ENCODE measurements around the gene MAML2. TPM values are rescaled to one million over a fixed set of nuclear protein-coding genes. Genes with fewer than 3 reads are reported as not detected.

Gene MAML2
- polyA plus RNA-seq, 3 donors: 30.1 to 32.2 (median 32.0) TPM

DNA sequence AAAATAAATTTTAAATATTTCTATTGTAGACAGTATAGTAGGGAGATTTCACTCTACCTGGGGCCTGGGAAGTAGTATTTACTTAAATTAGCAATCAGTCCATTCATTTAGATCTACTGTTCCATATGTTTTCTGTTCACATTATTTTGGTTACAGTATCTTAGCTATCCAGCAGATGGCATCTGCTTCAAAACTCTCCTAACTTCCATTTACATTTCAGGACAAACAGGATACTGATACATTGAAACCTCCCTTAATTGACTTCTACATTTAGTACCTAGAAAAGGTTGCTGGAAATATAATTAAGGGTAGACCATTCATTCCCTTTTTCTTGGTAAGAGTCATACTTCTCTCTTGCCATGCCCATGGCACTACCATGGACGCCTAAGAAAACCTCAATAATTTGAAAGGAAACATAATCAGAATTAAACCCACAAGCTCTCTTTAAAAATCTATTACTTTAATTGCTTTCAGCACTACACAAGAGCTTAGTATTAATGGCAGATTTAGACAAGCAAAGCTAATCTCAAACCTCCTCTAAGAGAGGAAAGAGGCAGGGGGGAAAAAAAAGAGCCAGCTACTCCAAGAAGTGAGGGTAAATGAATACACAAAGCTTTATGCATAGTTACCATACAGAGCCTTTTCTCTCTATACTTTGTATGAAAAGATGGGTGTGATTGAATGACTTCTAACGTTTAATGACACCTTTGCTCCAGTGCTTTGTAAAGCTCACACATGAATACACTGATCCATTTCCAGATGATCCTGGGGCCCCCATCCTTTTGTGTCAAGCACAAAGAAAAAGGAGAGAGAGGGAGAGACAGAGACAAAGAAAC is 287.9 kb downstream of the MAML2 start:
- no peak for DNase-seq (ENCODE audit: extremely low read depth in 1 of 11, low read depth in 9 of 11, low spot score in 4 of 11)

GRCh38 chr11:96052921-96053651 is 289.9 kb downstream of the MAML2 start:
- DNase-seq (ENCODE audit: extremely low read depth in 1 of 11, low read depth in 9 of 11, low spot score in 4 of 11): no peak

GRCh38 chr11:96051820-96052219 is 291.2 kb downstream of the MAML2 start:
- DNase-seq (ENCODE audit: extremely low read depth in 1 of 11, low read depth in 9 of 11, low spot score in 4 of 11): no peak

DNA sequence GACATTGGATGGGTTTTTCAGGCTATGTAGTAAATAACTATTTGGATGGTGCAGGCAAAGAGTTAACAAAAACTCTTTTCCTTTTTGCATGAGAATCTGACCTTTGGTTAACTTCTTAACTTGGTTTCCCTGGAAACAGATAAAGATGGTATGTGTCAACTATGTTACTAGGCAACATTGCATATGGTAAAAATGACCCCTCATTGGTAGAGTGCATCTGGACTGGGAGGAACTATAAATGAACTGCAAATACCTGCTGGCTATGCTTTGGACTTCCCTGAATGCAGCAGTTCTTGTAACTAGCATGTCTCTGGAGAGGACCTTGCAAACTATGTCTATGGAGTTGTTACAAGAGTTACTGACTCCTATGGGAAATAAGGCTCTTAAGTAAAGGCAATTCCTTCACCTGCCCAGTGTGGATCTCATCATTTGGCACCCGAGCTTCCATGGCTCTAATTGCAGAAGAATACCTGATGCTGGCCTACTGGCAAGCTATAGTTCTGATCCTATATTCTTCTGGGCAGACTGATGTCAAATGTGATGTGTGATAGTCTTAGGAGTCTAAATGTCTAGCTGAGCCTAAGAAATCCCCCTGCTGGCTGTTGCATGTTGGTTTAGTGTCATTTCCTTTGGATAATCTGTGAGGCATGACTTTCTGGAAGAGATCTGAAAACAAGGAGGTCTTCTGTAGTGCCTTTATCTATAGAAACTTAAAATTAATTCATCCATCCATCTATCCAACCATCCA is 292.4 kb downstream of the MAML2 start:
- DNase-seq (ENCODE audit: extremely low read depth in 1 of 11, low read depth in 9 of 11, low spot score in 4 of 11): peak in 5 of 11 donors; percentile 33 to 57 (median 48)

DNA sequence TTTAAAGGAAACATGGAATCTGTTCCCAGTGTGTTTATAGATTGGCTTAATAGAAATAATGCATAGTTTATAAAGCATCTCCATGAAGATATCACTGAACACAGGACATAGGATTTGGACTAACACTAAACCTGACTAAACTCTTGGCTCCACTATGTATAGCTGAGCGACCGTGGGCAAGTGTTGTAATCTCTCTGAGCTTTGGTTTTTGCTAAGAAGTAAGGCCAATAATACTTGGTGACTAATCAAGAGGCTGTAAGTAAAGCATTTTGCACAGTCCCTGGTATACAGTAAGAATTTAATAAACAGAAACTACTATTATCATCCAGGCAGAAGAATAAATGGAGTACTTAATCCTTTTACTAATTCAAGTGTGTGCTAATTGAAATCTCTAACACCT is 293.6 kb downstream of the MAML2 start:
- DNase-seq (ENCODE audit: extremely low read depth in 1 of 11, low read depth in 9 of 11, low spot score in 4 of 11): no peak

GRCh38 chr11:96045622-96046456 is 297.2 kb downstream of the MAML2 start:
- DNase-seq (ENCODE audit: extremely low read depth in 1 of 11, low read depth in 9 of 11, low spot score in 4 of 11): peak in 9 of 11 donors; percentile 44 to 70 (median 63)

- DNase-seq (ENCODE audit: extremely low read depth in 1 of 11, low read depth in 9 of 11, low spot score in 4 of 11): no peak
Observed at GRCh38 chr11:96044747-96045146, 298.2 kb downstream of the MAML2 start.

DNA sequence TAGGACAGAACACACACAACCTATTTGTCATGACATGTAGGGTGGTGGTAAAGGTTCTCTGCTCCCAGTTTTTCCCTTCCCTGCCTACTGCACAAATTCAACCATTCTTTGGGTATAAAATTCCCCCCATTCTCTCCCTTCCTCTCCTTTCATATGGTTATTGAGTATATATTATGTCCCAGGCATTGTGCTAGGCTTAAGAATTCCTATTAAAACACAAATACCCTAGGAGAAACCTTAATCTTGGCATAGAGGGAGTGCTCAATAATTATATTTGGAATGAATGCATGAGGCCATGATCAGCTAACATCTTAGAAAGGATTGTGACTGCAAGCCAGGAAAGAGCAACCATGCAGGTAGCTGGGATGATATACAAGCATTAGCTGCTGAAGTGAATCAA is 298.7 kb downstream of the MAML2 start:
- no peak for DNase-seq (ENCODE audit: extremely low read depth in 1 of 11, low read depth in 9 of 11, low spot score in 4 of 11)

DNA sequence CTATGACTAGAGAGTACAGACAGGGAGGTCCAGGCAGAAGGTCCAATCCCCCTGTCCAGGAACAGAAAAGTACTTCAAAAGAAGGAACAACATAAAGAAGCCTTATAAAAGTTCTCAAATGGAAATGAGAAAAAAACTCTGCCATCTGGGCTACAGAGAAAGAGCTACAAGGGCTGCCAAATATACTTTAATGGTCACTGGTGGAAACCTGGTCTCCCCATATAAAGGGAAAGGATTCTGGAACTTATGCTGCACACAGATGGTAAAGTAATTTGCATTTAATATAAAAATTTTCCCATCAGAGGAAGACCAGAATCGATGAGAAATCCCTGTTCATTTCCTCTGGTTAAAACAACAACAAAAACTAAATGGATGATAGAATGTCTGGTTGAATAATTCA is 299.7 kb downstream of the MAML2 start:
- no peak for DNase-seq (ENCODE audit: extremely low read depth in 1 of 11, low read depth in 9 of 11, low spot score in 4 of 11)

GRCh38 chr11:96038046-96038445 is 304.9 kb downstream of the MAML2 start:
- no peak for DNase-seq (ENCODE audit: extremely low read depth in 1 of 11, low read depth in 9 of 11, low spot score in 4 of 11)

GRCh38 chr11:96037405-96037949 is 305.5 kb downstream of the MAML2 start:
- DNase-seq (ENCODE audit: extremely low read depth in 1 of 11, low read depth in 9 of 11, low spot score in 4 of 11): peak in 3 of 11 donors; percentile 60 to 66 (median 60)

DNA sequence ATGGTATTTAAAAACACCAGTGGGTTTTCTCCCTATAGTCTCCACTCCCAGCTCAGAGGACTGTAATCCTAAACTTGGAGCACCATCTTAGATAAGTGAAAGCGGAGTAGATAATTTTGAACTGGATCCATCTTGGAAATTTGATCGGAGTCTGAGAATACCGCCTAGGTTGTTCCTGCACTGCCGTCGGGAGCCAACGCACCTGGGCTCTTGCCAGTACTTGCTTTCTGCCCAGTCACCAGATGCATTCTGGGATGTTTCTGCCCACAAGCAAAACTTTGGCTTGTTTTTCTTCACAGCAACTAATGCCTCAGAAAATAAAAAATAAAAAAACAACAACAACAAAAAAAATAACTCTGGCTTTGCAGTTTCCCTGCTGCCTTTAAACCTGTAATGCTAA is 306.1 kb downstream of the MAML2 start:
- no peak for DNase-seq (ENCODE audit: extremely low read depth in 1 of 11, low read depth in 9 of 11, low spot score in 4 of 11)

DNA sequence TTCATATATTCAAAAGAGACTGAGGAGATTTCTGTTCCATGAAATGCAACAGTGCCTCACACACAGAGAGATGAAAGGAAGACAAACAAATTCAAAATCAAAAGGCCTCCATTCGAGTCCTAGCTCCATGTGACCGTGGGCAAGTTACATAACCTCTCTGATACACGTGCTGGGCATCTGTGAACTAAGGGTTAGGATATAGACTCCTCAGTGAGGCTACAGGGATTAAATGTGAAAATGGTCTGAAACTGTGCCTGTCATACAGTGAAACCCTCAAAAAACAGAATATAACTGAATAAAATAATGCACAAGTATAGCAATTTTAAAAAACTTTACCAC is 307.3 kb downstream of the MAML2 start:
- no peak for DNase-seq (ENCODE audit: extremely low read depth in 1 of 11, low read depth in 9 of 11, low spot score in 4 of 11)

DNA sequence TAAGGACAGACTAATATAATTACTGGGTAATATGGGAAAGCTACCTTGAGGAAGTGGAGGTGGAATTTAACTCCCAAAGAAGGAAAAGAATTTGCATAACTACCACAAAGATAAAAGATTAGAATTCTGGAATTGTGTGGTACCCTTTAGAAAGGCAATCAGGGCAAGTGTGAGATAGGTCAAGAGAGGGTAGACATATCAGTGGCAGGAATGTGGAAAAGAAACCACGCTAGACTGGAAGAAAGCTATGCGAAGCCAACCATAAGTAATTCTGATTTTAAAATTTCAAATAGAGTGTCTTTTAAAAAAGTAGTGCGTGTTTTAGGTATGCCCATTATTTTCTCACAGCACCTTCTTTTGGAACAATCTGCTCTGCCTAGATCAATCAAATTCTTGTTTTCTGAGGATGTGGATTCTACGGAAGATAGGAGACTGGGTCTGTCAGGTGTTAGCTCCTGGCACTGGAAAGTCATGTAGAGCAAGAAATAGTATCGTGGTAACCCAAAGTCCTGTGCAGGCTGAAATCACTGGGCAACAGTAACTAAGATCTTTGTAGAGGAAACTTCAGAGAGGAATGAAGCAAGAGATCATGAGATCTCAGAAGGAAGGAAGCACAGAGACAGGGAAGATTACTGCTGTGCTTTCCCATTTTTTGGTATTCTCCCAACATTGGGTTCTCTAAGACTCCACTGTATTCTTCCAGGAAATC is 307.8 kb downstream of the MAML2 start:
- no peak for DNase-seq (ENCODE audit: extremely low read depth in 1 of 11, low read depth in 9 of 11, low spot score in 4 of 11)

DNA sequence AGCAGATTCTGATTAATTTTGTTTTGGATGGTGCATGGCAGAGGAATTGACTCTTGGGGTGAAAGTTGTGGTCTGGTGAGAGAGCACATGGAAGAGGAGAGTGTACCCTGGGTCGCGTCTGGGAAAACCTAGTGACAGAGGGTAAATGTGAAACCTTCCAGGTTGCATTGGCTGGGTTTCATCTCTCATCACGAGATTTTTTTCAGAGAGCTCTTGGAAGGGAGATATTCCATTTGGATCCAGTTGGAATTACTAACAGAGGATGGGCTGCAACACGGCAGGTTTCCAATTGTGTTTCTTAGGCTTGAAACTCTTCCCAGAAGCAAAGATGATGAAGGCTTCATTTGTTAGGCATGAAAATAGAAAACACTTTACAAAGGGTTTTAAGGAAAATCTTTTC is 309.4 kb downstream of the MAML2 start:
- no peak for DNase-seq (ENCODE audit: extremely low read depth in 1 of 11, low read depth in 9 of 11, low spot score in 4 of 11)

- no peak for DNase-seq (ENCODE audit: extremely low read depth in 1 of 11, low read depth in 9 of 11, low spot score in 4 of 11)
Observed at GRCh38 chr11:96033095-96033494, 309.9 kb downstream of the MAML2 start.

DNA sequence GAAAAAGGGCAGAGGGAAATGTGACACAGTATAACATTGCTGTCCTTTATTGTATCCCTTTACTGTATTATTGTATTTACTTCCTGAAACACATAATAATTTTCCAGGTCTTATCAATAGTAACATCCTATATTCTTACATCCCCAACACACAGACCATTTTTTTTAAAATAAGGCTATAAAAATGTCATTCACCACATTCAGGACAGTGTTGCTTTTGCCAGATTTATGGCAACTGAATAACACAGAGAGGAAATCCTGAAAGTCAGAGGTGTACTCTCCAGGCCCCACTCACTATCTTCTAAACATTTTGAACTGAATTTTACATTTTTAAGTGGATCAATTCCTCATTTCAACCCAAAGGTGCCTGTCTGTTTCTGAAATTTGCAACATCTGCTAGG is 314.2 kb downstream of the MAML2 start:
- no peak for DNase-seq (ENCODE audit: extremely low read depth in 1 of 11, low read depth in 9 of 11, low spot score in 4 of 11)

GRCh38 chr11:96027021-96027420 is 316.0 kb downstream of the MAML2 start:
- no peak for DNase-seq (ENCODE audit: extremely low read depth in 1 of 11, low read depth in 9 of 11, low spot score in 4 of 11)

Data from renal cortex interstitium (tissue), 11 donors.